IgD-negative memory B cell (primary cell): ENCODE measurements around the gene KCNJ11. TPM values are rescaled to one million over a fixed set of nuclear protein-coding genes. Genes with fewer than 3 reads are reported as not detected.

Experiments
- H3K27ac Mint-ChIP-seq, 3 donors: one replicate each; pipeline ENCODE4 v1.8.0; 2020 to 2022; ENCODE audit warnings: mild to moderate bottlenecking in 3 of 3, mixed read lengths in 3 of 3, moderate library complexity in 1 of 3
- H3K27me3 Mint-ChIP-seq: one replicate; pipeline ENCODE4 v1.8.0; 2021; ENCODE audit warnings: mixed read lengths
- H3K36me3 Mint-ChIP-seq: one replicate; pipeline ENCODE4 v1.8.0; 2020; ENCODE audit warnings: mild to moderate bottlenecking, mixed read lengths
- H3K4me1 Mint-ChIP-seq, 3 donors: one replicate each; pipeline ENCODE4 v1.8.0; 2020 to 2022; ENCODE audit warnings: mixed read lengths in 3 of 3, mild to moderate bottlenecking in 1 of 3
- H3K4me3 Mint-ChIP-seq, 4 donors: one replicate each; pipeline ENCODE4 v1.8.0; 2020 to 2022; ENCODE audit warnings: mild to moderate bottlenecking in 4 of 4, mixed read lengths in 4 of 4, moderate library complexity in 3 of 4
- H3K9me3 Mint-ChIP-seq, 3 donors: one replicate each; pipeline ENCODE4 v1.8.0; 2020 to 2021; ENCODE audit warnings: mixed read lengths in 3 of 3, mild to moderate bottlenecking in 1 of 3
- polyA plus RNA-seq: library from polyadenylated mRNA; unstranded; fragments of 300-500 nt; fragmentation: Illumina TruSeq; gene quantifications from one replicate; pipeline ENCODE4 v1.2.3, GENCODE V29; 2021

KCNJ11 gene
- polyA plus RNA-seq, 1 donor from 2014 or later = 0.80 TPM

GRCh38 chr11:17414317-17414737 is 25.9 kb upstream of the KCNJ11 start:
- Mint-ChIP-seq H3K27me3 (peaks cover 5% of the 10 kb centered on the region), H3K27ac (no peak overlapping the region), H3K36me3 (no peaks in the 10 kb centered on the region), H3K9me3 (peaks cover 0 to 2% (median 2%) of the 10 kb centered on the region in 3 donors), H3K4me3 (no peak overlapping the region), H3K4me1 (no peaks in the 10 kb centered on the region)

- Mint-ChIP-seq H3K36me3 (no peaks in the 10 kb centered on the region), H3K27me3 (peaks cover 4% of the 10 kb centered on the region), H3K9me3 (peaks cover 0 to 2% (median 2%) of the 10 kb centered on the region in 3 donors), H3K4me3 (peak overlapping the region in 1 of 4 donors; percentile 18), H3K4me1 (no peaks in the 10 kb centered on the region), H3K27ac (no peak overlapping the region)
Observed at GRCh38 chr11:17413414-17414316, 25.2 kb upstream of the KCNJ11 start.

GRCh38 chr11:17412488-17413180 is 24.2 kb upstream of the KCNJ11 start:
- Mint-ChIP-seq H3K36me3 (no peaks in the 10 kb centered on the region), H3K4me1 (peaks cover 0 to 1% (median 0%) of the 10 kb centered on the region in 3 donors), H3K27me3 (peaks cover 4% of the 10 kb centered on the region), H3K4me3 (no peak overlapping the region), H3K9me3 (peaks cover 0 to 4% (median 2%) of the 10 kb centered on the region in 3 donors), H3K27ac (no peak overlapping the region)

GRCh38 chr11:17411418-17411817 is 23.0 kb upstream of the KCNJ11 start:
- Mint-ChIP-seq H3K27me3 (no peaks in the 10 kb centered on the region), H3K36me3 (no peaks in the 10 kb centered on the region), H3K27ac (no peak overlapping the region), H3K4me1 (peaks cover 0 to 1% (median 0%) of the 10 kb centered on the region in 3 donors), H3K9me3 (peaks cover 0 to 4% (median 2%) of the 10 kb centered on the region in 3 donors), H3K4me3 (no peak overlapping the region)

- H3K36me3 Mint-ChIP-seq = no peaks in the 10 kb centered on the region
- H3K4me3 Mint-ChIP-seq = no peak overlapping the region
- peaks cover 0 to 4% (median 2%) of the 10 kb centered on the region in 3 donors for H3K9me3 Mint-ChIP-seq
- no peaks in the 10 kb centered on the region for H3K27me3 Mint-ChIP-seq
- peaks cover 0 to 2% (median 1%) of the 10 kb centered on the region in 3 donors for H3K4me1 Mint-ChIP-seq
- no peak overlapping the region for H3K27ac Mint-ChIP-seq
Observed at GRCh38 chr11:17410606-17411379, 22.3 kb upstream of the KCNJ11 start.

- no peak overlapping the region for H3K27ac Mint-ChIP-seq
- peaks cover 0 to 4% (median 2%) of the 10 kb centered on the region in 3 donors for H3K9me3 Mint-ChIP-seq
- H3K4me1 Mint-ChIP-seq = peaks cover 0 to 5% (median 3%) of the 10 kb centered on the region in 3 donors
- H3K27me3 Mint-ChIP-seq = no peaks in the 10 kb centered on the region
- H3K4me3 Mint-ChIP-seq = no peak overlapping the region
- H3K36me3 Mint-ChIP-seq = no peaks in the 10 kb centered on the region
Observed at GRCh38 chr11:17408641-17409040, 20.2 kb upstream of the KCNJ11 start.

- peaks cover 0 to 5% (median 3%) of the 10 kb centered on the region in 3 donors for H3K4me1 Mint-ChIP-seq
- no peaks in the 10 kb centered on the region for H3K36me3 Mint-ChIP-seq
- no peak overlapping the region for H3K27ac Mint-ChIP-seq
- no peak overlapping the region for H3K4me3 Mint-ChIP-seq
- H3K9me3 Mint-ChIP-seq = peaks cover 0 to 4% (median 2%) of the 10 kb centered on the region in 3 donors
- no peaks in the 10 kb centered on the region for H3K27me3 Mint-ChIP-seq
Observed at GRCh38 chr11:17408026-17408425, 19.6 kb upstream of the KCNJ11 start.

- peaks cover 0 to 4% (median 2%) of the 10 kb centered on the region in 3 donors for H3K9me3 Mint-ChIP-seq
- no peak overlapping the region for H3K27ac Mint-ChIP-seq
- no peak overlapping the region for H3K4me3 Mint-ChIP-seq
Observed at GRCh38 chr11:17407575-17407974, 19.1 kb upstream of the KCNJ11 start.

GRCh38 chr11:17406818-17407149 is 18.3 kb upstream of the KCNJ11 start:
- peaks cover 0 to 4% (median 0%) of the 10 kb centered on the region in 3 donors for H3K9me3 Mint-ChIP-seq
- H3K4me3 Mint-ChIP-seq = no peak overlapping the region
- no peaks in the 10 kb centered on the region for H3K36me3 Mint-ChIP-seq
- H3K4me1 Mint-ChIP-seq = peaks cover 0 to 5% (median 3%) of the 10 kb centered on the region in 3 donors
- no peak overlapping the region for H3K27ac Mint-ChIP-seq
- no peaks in the 10 kb centered on the region for H3K27me3 Mint-ChIP-seq

More at GRCh38 chr11:17407575-17407974, 19.1 kb upstream of the KCNJ11 start:
- H3K4me1 Mint-ChIP-seq = peaks cover 0 to 5% (median 3%) of the 10 kb centered on the region in 3 donors
- no peaks in the 10 kb centered on the region for H3K36me3 Mint-ChIP-seq
- H3K27me3 Mint-ChIP-seq = no peaks in the 10 kb centered on the region

GRCh38 chr11:17406082-17406817 is 17.8 kb upstream of the KCNJ11 start:
- Mint-ChIP-seq H3K27me3 (no peaks in the 10 kb centered on the region), H3K9me3 (peaks cover 0 to 4% (median 0%) of the 10 kb centered on the region in 3 donors), H3K36me3 (no peaks in the 10 kb centered on the region), H3K27ac (no peak overlapping the region), H3K4me1 (peaks cover 0 to 5% (median 3%) of the 10 kb centered on the region in 3 donors), H3K4me3 (no peak overlapping the region)

GRCh38 chr11:17405232-17406005 is 17.0 kb upstream of the KCNJ11 start:
- Mint-ChIP-seq H3K4me3 (no peak overlapping the region), H3K9me3 (peaks cover 0 to 4% (median 0%) of the 10 kb centered on the region in 3 donors), H3K27ac (no peak overlapping the region), H3K36me3 (no peaks in the 10 kb centered on the region), H3K4me1 (peaks cover 8 to 12% (median 10%) of the 10 kb centered on the region in 3 donors), H3K27me3 (no peaks in the 10 kb centered on the region)

- Mint-ChIP-seq H3K9me3 (peaks cover 2 to 3% (median 2%) of the 10 kb centered on the region in 3 donors), H3K27me3 (no peaks in the 10 kb centered on the region), H3K4me1 (peaks cover 13 to 19% (median 14%) of the 10 kb centered on the region in 3 donors), H3K36me3 (no peaks in the 10 kb centered on the region), H3K4me3 (no peak overlapping the region), H3K27ac (no peak overlapping the region)
Observed at GRCh38 chr11:17403980-17404759, 15.7 kb upstream of the KCNJ11 start.

- H3K36me3 Mint-ChIP-seq = no peaks in the 10 kb centered on the region
- peaks cover 0 to 4% (median 3%) of the 10 kb centered on the region in 3 donors for H3K9me3 Mint-ChIP-seq
- H3K27ac Mint-ChIP-seq = peak overlapping the region in 1 of 3 donors; percentile 47
- H3K4me1 Mint-ChIP-seq = peaks cover 11 to 19% (median 14%) of the 10 kb centered on the region in 3 donors
- no peak overlapping the region for H3K4me3 Mint-ChIP-seq
- H3K27me3 Mint-ChIP-seq = no peaks in the 10 kb centered on the region
Observed at GRCh38 chr11:17402486-17402885, 14.0 kb upstream of the KCNJ11 start.
